B cell (primary cell): Measurements from ENCODE around the gene DMKN. TPM values are rescaled to one million over a fixed set of nuclear protein-coding genes. Genes with fewer than 3 reads are reported as not detected.

ENCODE experiments used
- ATAC-seq: fragments of 200-7000 bp; cut with Tn5 transposase; one replicate; pipeline ENCODE4 v1.10.0; 2021; ENCODE audit warnings: low read depth, mild to moderate bottlenecking, moderate number of reproducible peaks, moderate library complexity
- CTCF ChIA-PET: fragments of 350-600 bp; sonication (Branson Sonifier 250); formaldehyde crosslinking; loops from one replicate; lab custom pipeline; 2021; ENCODE audit warnings: antibody characterized with exemption, inconsistent platforms; lab: Charles Lee
- POLR2A ChIA-PET: fragments of 350-600 bp; sonication (Branson Sonifier 250); formaldehyde crosslinking; loops from one replicate; lab custom pipeline; 2021; ENCODE audit warnings: antibody characterized with exemption; lab: Charles Lee
- DNase-seq: peaks from one replicate; pipeline ENCODE4 v3.0.0; 2013
- H2AFZ ChIP-seq: 2 replicates; pipeline ENCODE4 v1.6.1; 2012; ENCODE audit warnings: mild to moderate bottlenecking, low read depth, low read length; ENCODE audit not compliant: insufficient read depth, poor library complexity, severe bottlenecking
- H3K27ac ChIP-seq, 2 donors: 1 replicate in 1 of 2; 2 replicates in 1 of 2; pipeline ENCODE4 v1.5.1; 2012 to 2013; ENCODE audit warnings: low read length in 2 of 2, mild to moderate bottlenecking in 2 of 2, moderate library complexity in 1 of 2
- H3K27me3 ChIP-seq, 4 experiments: fragments of 200-600 bp in 1 of 4; sonication (generic) in 1 of 4; replicated peaks in 1 of 4; 1 replicate in 2 of 4; 2 replicates in 2 of 4; pipeline versions ENCODE4 v1.6.1 to v1.7.0; 2013 to 2016; ENCODE audit warnings: low read length in 3 of 4, mild to moderate bottlenecking in 2 of 4, mixed read lengths in 1 of 4, moderate library complexity in 1 of 4; ENCODE audit not compliant: insufficient read depth in 4 of 4, control insufficient read depth in 3 of 4; ENCODE audit errors: control extremely low read depth in 1 of 4
- H3K36me3 ChIP-seq, 2 experiments: replicated peaks in 1 of 2; 1 replicate in 1 of 2; 2 replicates in 1 of 2; pipeline versions ENCODE4 v1.6.1 to v1.7.1; 2013; ENCODE audit warnings: low read length in 1 of 2; ENCODE audit not compliant: insufficient read depth in 2 of 2, control insufficient read depth in 1 of 2; ENCODE audit errors: control extremely low read depth in 1 of 2, extremely low read depth in 1 of 2
- H3K4me1 ChIP-seq, 2 donors: fragments of 200-600 bp in 1 of 2; sonication (generic) in 1 of 2; 1 replicate in 1 of 2; 2 replicates in 1 of 2; pipeline versions ENCODE4 v1.5.1 to v1.6.1; 2013 to 2017; ENCODE audit warnings: low read length in 2 of 2; ENCODE audit not compliant: control insufficient read depth in 2 of 2, insufficient read depth in 2 of 2
- H3K4me2 ChIP-seq: replicated peaks from 2 replicates; pipeline ENCODE3; 2012; ENCODE audit warnings: mild to moderate bottlenecking, low read depth, low read length; ENCODE audit not compliant: poor library complexity, severe bottlenecking
- H3K4me3 ChIP-seq, 5 experiments: fragments of 200-600 bp in 1 of 5; sonication (generic) in 1 of 5; 1 replicate in 3 of 5; 2 replicates in 2 of 5; pipeline versions ENCODE4 v1.5.1 to v1.7.0; 2011 to 2016; ENCODE audit warnings: low read length in 4 of 5, mild to moderate bottlenecking in 4 of 5, low read depth in 2 of 5, control low read depth in 1 of 5, moderate library complexity in 1 of 5; ENCODE audit not compliant: insufficient read depth in 1 of 5; ENCODE audit errors: control extremely low read depth in 1 of 5, extremely low read depth in 1 of 5
- H3K79me2 ChIP-seq: fragments of 200-600 bp; sonication (generic); one replicate; pipeline ENCODE4 v1.6.0; 2016; ENCODE audit warnings: low read length; ENCODE audit not compliant: control insufficient read depth, insufficient read depth
- H3K9ac ChIP-seq: fragments of 200-600 bp; sonication (generic); 2 replicates; pipeline ENCODE4 v1.6.1; 2017; ENCODE audit warnings: mild to moderate bottlenecking, low read length, moderate library complexity
- H3K9me3 ChIP-seq, 3 donors: one replicate each; pipeline versions ENCODE4 v1.6.1 to v1.7.1; 2013; ENCODE audit warnings: low read length in 2 of 3; ENCODE audit not compliant: control insufficient read depth in 2 of 3, insufficient read depth in 1 of 3; ENCODE audit errors: control extremely low read depth in 1 of 3
- H4K20me1 ChIP-seq: 2 replicates; pipeline ENCODE4 v1.6.0; 2012; ENCODE audit warnings: mild to moderate bottlenecking, low read length; ENCODE audit not compliant: insufficient read depth, control insufficient read depth, poor library complexity, severe bottlenecking
- H3K27ac Mint-ChIP-seq: one replicate; pipeline ENCODE4 v1.8.0; 2021; ENCODE audit warnings: mixed read lengths
- H3K27me3 Mint-ChIP-seq: one replicate; pipeline ENCODE4 v1.8.0; 2021; ENCODE audit warnings: mixed read lengths
- H3K4me1 Mint-ChIP-seq: one replicate; pipeline ENCODE4 v1.8.0; 2021; ENCODE audit warnings: mixed read lengths
- H3K4me3 Mint-ChIP-seq: one replicate; pipeline ENCODE4 v1.8.0; 2021; ENCODE audit warnings: mixed read lengths
- H3K9me3 Mint-ChIP-seq: one replicate; pipeline ENCODE4 v1.8.0; 2022; ENCODE audit warnings: mixed read lengths; ENCODE audit not compliant: insufficient read depth
- CTCF ChIP-seq: fragments of 200-600 bp; IDR thresholded peaks from one replicate; pipeline ENCODE4 v1.8.0; 2022; ENCODE audit warnings: antibody characterized with exemption, mild to moderate bottlenecking
- EZH2 ChIP-seq: IDR thresholded peaks from 2 replicates; pipeline ENCODE4 v1.6.1; 2012; ENCODE audit warnings: borderline replicate concordance, low read depth, mild to moderate bottlenecking, moderate library complexity, low read length; ENCODE audit not compliant: insufficient read depth, poor library complexity, severe bottlenecking
- WGBS: methylation state at CpG from one replicate; pipeline ENCODE4 v1.1.5; 2013; ENCODE audit warnings: missing lambda C conversion rate; ENCODE audit not compliant: insufficient coverage; 5-methylcytosine and 5-hydroxymethylcytosine counted together
- intact Hi-C: fragments of 100-400 bp; cut with micrococcal nuclease; formaldehyde crosslinking; loops from one replicate; pipeline ENCODE4 v1.10.0; 2022
- polyA plus RNA-seq: library from polyadenylated mRNA; depleted of rRNA; stranded (reverse); fragments of >200 nt; gene quantifications from 2 replicates; pipeline ENCODE4 v1.2.3, GENCODE V29; 2012
- total RNA-seq, 2 donors: library from RNA; stranded (reverse); fragments of 120-200 nt in 1 of 2; gene quantifications; 1 replicate in 1 of 2; 2 replicates in 1 of 2; pipeline versions ENCODE4 v1.2.3 to v1.2.4, GENCODE V29; 2013 to 2022

DMKN gene
- total and polyA plus RNA-seq, 2 donors (not counting 1 experiment from before 2014, with no cell fraction given), result 0.58 to 4.5 TPM

GRCh38 chr19:35556846-35557538 lies 43.5 kb upstream of the DMKN start:
- peaks cover 0 to 14% (median 0%) of the 10 kb centered on the region in 3 donors for H3K9me3 ChIP-seq
- DNase-seq (no peak), ATAC-seq (no peak)
- POLR2A ChIA-PET, result no interaction called here
- CTCF ChIA-PET, result interaction anchor here (0.5 to 1.8 kb wide), 2 partner anchors 10 to 138 kb away, joined by 4 read pairs; no protein-coding TSS in a partner anchor
- TF ChIP-seq CTCF (no peak), EZH2 (no peak)
- peaks cover 27% of the 10 kb centered on the region for H3K4me1 Mint-ChIP-seq
- no peak overlapping the region for H3K9ac ChIP-seq
- no peak overlapping the region for H3K27ac ChIP-seq
- no peaks in the 10 kb centered on the region for H4K20me1 ChIP-seq
- no peak overlapping the region for H3K27ac Mint-ChIP-seq
- H3K27me3 Mint-ChIP-seq, result peaks cover 40% of the 10 kb centered on the region
- H3K9me3 Mint-ChIP-seq, result no peaks in the 10 kb centered on the region
- intact Hi-C loops, result no loop called here
- peak overlapping the region; percentile 14 for H3K4me3 Mint-ChIP-seq
- peaks cover 0 to 47% (median 10%) of the 10 kb centered on the region in 4 experiments for H3K27me3 ChIP-seq
- H3K4me2 ChIP-seq, result peak overlapping the region; percentile 74
- H3K36me3 ChIP-seq, result no peaks in the 10 kb centered on the region
- peaks cover 23 to 24% of the 10 kb centered on the region in 2 donors for H3K4me1 ChIP-seq
- no peaks in the 10 kb centered on the region for H3K79me2 ChIP-seq
- no peak overlapping the region for H3K4me3 ChIP-seq
- 95% methylated on average over 15 of the region's 16 CpGs for WGBS
- H2AFZ ChIP-seq, result no peak overlapping the region

- Histone ChIP-seq H2AFZ (no peak overlapping the region), H3K9ac (no peak overlapping the region), H3K27me3 (peaks cover 0 to 41% (median 9%) of the 10 kb centered on the region in 4 experiments), H4K20me1 (no peaks in the 10 kb centered on the region), H3K9me3 (peaks cover 0 to 14% (median 0%) of the 10 kb centered on the region in 3 donors), H3K36me3 (no peaks in the 10 kb centered on the region), H3K79me2 (no peaks in the 10 kb centered on the region), H3K4me3 (no peak overlapping the region), H3K27ac (no peak overlapping the region), H3K4me1 (peaks cover 23 to 24% of the 10 kb centered on the region in 2 donors), H3K4me2 (no peak overlapping the region)
- Mint-ChIP-seq H3K27ac (no peak overlapping the region), H3K9me3 (no peaks in the 10 kb centered on the region), H3K4me1 (peaks cover 26% of the 10 kb centered on the region), H3K4me3 (no peak overlapping the region), H3K27me3 (peaks cover 34% of the 10 kb centered on the region)
- WGBS, result 93% methylated on average over 7 of the region's 9 CpGs
- ATAC-seq, result no peak
- POLR2A ChIA-PET, result interaction anchor here (0.5 kb wide), 1 partner anchor 86 kb away, joined by 3 read pairs; no protein-coding TSS in a partner anchor
- CTCF ChIA-PET, result interaction anchor here (0.6 kb wide), 1 partner anchor 317 kb away, joined by 3 read pairs; no protein-coding TSS in a partner anchor
- TF ChIP-seq EZH2, result no peak
- TF ChIP-seq CTCF, result no peak
- DNase-seq, result no peak
- intact Hi-C loops, result no loop called here
These were observed 42.7 kb upstream of the DMKN start for GRCh38 chr19:35556025-35556590.
